AG04450 (cell line): ENCODE results near the gene UBXN10. TPM values are rescaled to one million over a fixed set of nuclear protein-coding genes. Genes with fewer than 3 reads are reported as not detected.

Source experiments
- CTCF ChIA-PET: fragments of 300-600, 350-600 bp; formaldehyde crosslinking; extraction: SDS; loops from one replicate; lab custom pipeline; 2022; ENCODE audit warnings: antibody characterized with exemption, inconsistent platforms; lab: Charles Lee
- POLR2A ChIA-PET: fragments of 350-600 bp; formaldehyde crosslinking; extraction: SDS; loops from one replicate; lab custom pipeline; 2021; ENCODE audit warnings: antibody characterized with exemption, inconsistent platforms; lab: Yijun Ruan, JAX
- DNase-seq: peaks from one replicate; pipeline ENCODE4 v3.0.0-alpha.2; 2011; ENCODE audit warnings: low read depth, low spot score
- H3K27ac ChIP-seq: one replicate; pipeline ENCODE4 v1.5.1; 2012; ENCODE audit warnings: low read depth, low read length, control low read depth
- H3K27me3 ChIP-seq: one replicate; pipeline ENCODE4 v1.6.0; 2012; ENCODE audit warnings: low read length; ENCODE audit not compliant: control insufficient read depth, insufficient read depth
- H3K4me3 ChIP-seq: 2 replicates; pipeline ENCODE4 v1.5.1; 2011; ENCODE audit warnings: mild to moderate bottlenecking, low read depth, low read length, control low read depth
- H3K9me3 ChIP-seq: 2 replicates; pipeline ENCODE4 v1.5.1; 2012; ENCODE audit warnings: low read length; ENCODE audit not compliant: control insufficient read depth, insufficient read depth
- polyA plus RNA-seq: library from polyadenylated mRNA; depleted of rRNA; stranded (reverse); fragments of >200 nt; gene quantifications from 2 replicates; pipeline ENCODE4 v1.2.3, GENCODE V29; 2011
- TF ChIP-seq, protein P1 (sequence below): IDR thresholded peaks from 2 replicates; pipeline ENCODE4 v1.5.1; 2011; ENCODE audit warnings: low read depth, low read length, control low read depth, inconsistent platforms

The UBXN10 gene
- polyA plus RNA-seq, 1 experiment = not detected

DNA sequence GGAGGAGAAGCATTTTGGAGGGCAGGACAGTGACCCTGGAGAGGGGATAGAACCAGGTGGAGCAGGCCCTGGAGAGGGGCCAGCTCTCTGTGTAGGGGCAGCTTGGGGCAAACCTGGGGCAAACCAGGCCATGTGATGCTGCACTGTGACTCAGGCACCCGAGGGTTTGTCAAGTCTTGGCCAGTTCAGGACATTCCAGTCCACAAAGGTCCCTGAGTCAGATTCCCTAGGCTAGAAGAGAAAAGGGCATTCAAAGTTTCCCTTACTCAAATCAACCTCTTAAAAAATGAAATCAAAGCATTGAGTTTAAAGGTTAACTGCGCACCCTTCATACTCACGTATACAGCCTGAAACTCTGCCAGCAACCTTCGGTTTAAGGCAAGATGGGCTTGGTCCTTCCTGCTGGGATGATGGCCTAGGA lies 25.6 kb downstream of the UBXN10 start:
- no peaks in the 10 kb centered on the region; the same call in 1 of the 2 replicates for H3K9me3 ChIP-seq
- no peak for DNase-seq
- TF ChIP-seq, protein P1, sequence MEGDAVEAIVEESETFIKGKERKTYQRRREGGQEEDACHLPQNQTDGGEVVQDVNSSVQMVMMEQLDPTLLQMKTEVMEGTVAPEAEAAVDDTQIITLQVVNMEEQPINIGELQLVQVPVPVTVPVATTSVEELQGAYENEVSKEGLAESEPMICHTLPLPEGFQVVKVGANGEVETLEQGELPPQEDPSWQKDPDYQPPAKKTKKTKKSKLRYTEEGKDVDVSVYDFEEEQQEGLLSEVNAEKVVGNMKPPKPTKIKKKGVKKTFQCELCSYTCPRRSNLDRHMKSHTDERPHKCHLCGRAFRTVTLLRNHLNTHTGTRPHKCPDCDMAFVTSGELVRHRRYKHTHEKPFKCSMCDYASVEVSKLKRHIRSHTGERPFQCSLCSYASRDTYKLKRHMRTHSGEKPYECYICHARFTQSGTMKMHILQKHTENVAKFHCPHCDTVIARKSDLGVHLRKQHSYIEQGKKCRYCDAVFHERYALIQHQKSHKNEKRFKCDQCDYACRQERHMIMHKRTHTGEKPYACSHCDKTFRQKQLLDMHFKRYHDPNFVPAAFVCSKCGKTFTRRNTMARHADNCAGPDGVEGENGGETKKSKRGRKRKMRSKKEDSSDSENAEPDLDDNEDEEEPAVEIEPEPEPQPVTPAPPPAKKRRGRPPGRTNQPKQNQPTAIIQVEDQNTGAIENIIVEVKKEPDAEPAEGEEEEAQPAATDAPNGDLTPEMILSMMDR = no peak
- no peak overlapping the region for H3K4me3 ChIP-seq
- CTCF ChIA-PET = interaction anchor here (1.2 to 5.0 kb wide), 8 partner anchors 26 to 294 kb away, joined by 4 to 176 read pairs (median 10); no protein-coding TSS in a partner anchor
- H3K27me3 ChIP-seq = peaks cover 23% of the 10 kb centered on the region
- H3K27ac ChIP-seq = no peak overlapping the region
- POLR2A ChIA-PET = interaction anchor here (1.2 kb wide), 1 partner anchor 275 kb away, joined by 3 read pairs; the partner anchor contains the start of gene CAMK2N1

DNA sequence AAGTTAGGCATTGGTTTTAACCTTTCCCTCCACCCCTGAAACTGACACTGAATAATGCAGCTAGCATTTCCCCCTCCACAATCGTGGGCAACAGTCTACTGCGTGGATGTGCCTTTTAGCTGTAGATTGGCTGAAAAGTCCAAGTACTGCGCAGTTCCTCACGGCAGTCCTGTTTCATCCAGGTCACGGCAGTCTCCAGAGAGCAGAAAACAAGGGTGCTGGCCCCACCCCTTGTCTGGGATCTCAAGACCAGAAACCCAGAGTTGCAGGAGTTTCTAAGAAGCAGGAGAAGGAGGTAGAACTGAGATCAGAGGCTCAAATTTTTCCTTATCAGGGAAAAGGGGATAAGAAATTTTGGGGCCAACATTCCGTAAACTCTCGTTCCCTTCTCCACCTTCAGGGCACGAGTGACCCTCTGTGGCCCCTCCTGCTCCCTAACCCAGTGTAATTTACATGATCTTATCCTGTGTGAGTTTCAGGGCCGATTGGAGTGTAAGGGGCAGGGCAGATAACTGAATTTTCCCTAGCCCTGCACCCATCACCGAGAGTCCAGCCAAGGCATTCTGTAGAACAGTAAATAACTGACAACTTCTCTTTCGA lies 26.3 kb downstream of the UBXN10 start:
- CTCF ChIA-PET = interaction anchor here (0.5 to 5.0 kb wide), 116 partner anchors 9 to 1449 kb away, joined by 3 to 176 read pairs (median 6); partner anchors contain the start of genes CAMK2N1, MUL1, OTUD3 and PINK1
- no peak for DNase-seq
- H3K9me3 ChIP-seq = no peaks in the 10 kb centered on the region; the same call in 1 of the 2 replicates
- H3K4me3 ChIP-seq = no peak overlapping the region
- POLR2A ChIA-PET = interaction anchor here (0.6 to 1.2 kb wide), 3 partner anchors 32 to 274 kb away, joined by 3 to 6 read pairs (median 4); partner anchors contain the start of gene CAMK2N1
- peaks cover 23% of the 10 kb centered on the region for H3K27me3 ChIP-seq
- TF ChIP-seq, protein P1 = no peak
- no peak overlapping the region for H3K27ac ChIP-seq

DNA sequence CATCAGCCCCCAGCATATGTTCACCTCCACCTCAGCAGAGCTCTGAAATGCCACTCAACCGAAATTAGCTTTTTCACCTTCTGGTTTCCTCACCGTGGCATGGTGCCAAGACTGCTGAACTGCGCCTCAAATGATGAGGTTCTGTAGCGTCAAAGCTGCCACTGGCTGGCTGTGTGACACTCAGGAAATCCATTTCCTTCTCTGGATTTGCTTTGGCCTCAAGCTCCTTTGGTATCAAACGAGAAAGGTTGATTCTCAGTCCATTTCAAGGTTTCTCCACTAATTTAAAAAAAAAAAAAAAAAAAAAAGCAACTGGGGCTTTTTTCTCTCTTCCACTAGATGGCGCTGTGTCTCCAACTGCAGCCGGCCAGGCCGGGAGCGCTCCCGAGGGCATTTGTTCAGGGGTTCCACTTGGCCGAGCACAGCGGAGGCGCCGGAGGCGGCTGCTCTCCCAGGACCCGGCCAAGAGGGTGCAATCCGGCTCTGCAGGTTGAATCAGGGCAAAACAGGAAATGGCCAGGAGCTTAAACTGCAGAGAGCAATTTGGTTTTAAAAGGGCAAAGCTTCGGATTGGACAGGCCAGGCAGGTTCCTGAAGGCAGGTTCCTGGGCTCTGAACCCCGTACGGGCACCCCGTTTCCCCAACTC lies 26.9 kb downstream of the UBXN10 start:
- CTCF ChIA-PET = interaction anchor here (0.5 to 5.0 kb wide), 122 partner anchors 9 to 1450 kb away, joined by 3 to 176 read pairs (median 5); partner anchors contain the start of genes CAMK2N1, MUL1, OTUD3 and PINK1
- TF ChIP-seq, protein P1 = peak; percentile 86
- POLR2A ChIA-PET = interaction anchor here (0.6 to 1.2 kb wide), 3 partner anchors 32 to 273 kb away, joined by 3 to 6 read pairs (median 4); partner anchors contain the start of gene CAMK2N1
- H3K27me3 ChIP-seq = peaks cover 23% of the 10 kb centered on the region
- no peaks in the 10 kb centered on the region; the same call in 1 of the 2 replicates for H3K9me3 ChIP-seq
- no peak overlapping the region for H3K27ac ChIP-seq
- peak; percentile 18 for DNase-seq
- H3K4me3 ChIP-seq = no peak overlapping the region

DNA sequence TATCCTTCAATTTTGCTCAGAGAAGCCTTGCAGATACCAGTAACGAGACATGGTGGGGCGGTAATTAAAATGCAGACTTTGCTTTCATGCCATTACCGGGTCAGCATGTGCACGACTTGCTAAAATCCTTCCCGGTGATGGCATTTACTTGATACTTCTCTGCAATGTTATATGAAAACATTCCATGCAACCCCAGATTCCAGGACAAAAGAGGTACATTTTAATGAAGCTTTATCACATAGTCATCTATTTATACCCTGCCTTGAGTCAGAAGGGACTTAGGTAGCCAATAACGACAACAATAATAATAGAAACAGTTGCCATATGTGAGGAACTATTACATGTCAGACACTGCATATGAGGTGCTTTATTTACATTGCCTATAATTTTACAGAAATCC lies 29.8 kb downstream of the UBXN10 start:
- no peak for DNase-seq
- Histone ChIP-seq H3K9me3 (no peaks in the 10 kb centered on the region; the same call in 1 of the 2 replicates), H3K27ac (no peak overlapping the region), H3K27me3 (peaks cover 23% of the 10 kb centered on the region), H3K4me3 (no peak overlapping the region)
- TF ChIP-seq, protein P1 = no peak
- CTCF ChIA-PET = interaction anchor here (0.6 to 5.0 kb wide), 6 partner anchors 12 to 431 kb away, joined by 3 to 35 read pairs (median 5); no protein-coding TSS in a partner anchor
- POLR2A ChIA-PET = no interaction called here
